GM23338 (cell line): Measurements from ENCODE around the gene LDLRAD3.

Source experiments
- EZH2 ChIP-seq: fragments of 200-600 bp; sonication (generic); IDR thresholded peaks from one replicate; pipeline ENCODE4 v1.8.0; 2017; ENCODE audit warnings: antibody characterized with exemption, mild to moderate bottlenecking, low read depth; ENCODE audit not compliant: unreplicated experiment
- JUNB ChIP-seq: IDR thresholded peaks from one replicate; pipeline ENCODE4 v1.6.1; 2016; ENCODE audit warnings: antibody characterized with exemption; ENCODE audit not compliant: unreplicated experiment
- TF ChIP-seq, protein P1 (sequence below), 2 experiments: fragments of 200-600 bp in 1 of 2; sonication (generic) in 1 of 2; conservative IDR thresholded peaks; 2 replicates each; pipeline versions ENCODE4 v1.5.1 to v1.6.1; 2016 to 2017; ENCODE audit warnings: antibody characterized with exemption in 2 of 2, low read depth in 2 of 2, mild to moderate bottlenecking in 2 of 2, moderate library complexity in 1 of 2

DNA sequence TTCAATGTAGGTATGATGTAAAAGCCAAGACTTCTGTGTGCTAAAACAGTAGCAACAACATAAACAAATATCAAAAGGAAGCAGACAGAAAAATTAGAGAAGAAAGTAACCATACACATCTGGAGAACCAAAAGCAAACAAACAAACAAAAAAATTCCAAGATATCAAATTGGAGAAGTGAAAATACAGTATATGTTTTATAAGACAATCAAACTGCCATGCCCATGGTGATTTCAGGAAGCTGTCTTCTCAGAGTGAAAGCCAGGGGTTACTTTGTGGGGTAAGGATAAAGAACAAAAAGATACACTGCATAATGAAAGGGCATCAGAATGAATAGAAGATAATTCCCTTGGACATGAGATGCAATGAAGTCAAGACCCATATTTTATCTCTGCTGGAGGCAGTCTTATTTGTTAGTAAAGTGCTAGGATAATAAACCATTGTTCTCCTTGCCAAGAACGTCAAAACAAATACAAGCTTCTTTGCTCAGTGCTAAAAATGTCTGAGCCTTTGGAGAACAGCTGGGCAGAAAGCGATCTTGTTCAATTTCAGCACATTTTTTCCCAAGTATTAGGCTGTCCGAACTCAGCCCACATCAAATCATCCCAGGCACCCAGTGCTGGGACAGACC, 38.1 kb upstream of the LDLRAD3 start:
- TF ChIP-seq, protein P1, sequence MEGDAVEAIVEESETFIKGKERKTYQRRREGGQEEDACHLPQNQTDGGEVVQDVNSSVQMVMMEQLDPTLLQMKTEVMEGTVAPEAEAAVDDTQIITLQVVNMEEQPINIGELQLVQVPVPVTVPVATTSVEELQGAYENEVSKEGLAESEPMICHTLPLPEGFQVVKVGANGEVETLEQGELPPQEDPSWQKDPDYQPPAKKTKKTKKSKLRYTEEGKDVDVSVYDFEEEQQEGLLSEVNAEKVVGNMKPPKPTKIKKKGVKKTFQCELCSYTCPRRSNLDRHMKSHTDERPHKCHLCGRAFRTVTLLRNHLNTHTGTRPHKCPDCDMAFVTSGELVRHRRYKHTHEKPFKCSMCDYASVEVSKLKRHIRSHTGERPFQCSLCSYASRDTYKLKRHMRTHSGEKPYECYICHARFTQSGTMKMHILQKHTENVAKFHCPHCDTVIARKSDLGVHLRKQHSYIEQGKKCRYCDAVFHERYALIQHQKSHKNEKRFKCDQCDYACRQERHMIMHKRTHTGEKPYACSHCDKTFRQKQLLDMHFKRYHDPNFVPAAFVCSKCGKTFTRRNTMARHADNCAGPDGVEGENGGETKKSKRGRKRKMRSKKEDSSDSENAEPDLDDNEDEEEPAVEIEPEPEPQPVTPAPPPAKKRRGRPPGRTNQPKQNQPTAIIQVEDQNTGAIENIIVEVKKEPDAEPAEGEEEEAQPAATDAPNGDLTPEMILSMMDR (conservative IDR thresholded peaks at IDR 0.05; ENCODE audit: low read depth in 2 of 2), result no peak
- TF ChIP-seq JUNB (no peak), EZH2 (no peak)
